ENCODE data around the gene MTHFR. TPM values are rescaled to one million over a fixed set of nuclear protein-coding genes. Genes with fewer than 3 reads are reported as not detected.

MTHFR gene
- total RNA-seq, 3 donors from 2014 or later, result 13.1 to 17.0 (median 14.9) TPM

GRCh38 chr1:11736746-11737639, 68.8 kb downstream of the MTHFR start:
- Mint-ChIP-seq H3K36me3 (ENCODE audit: insufficient read depth) (no peaks in the 10 kb centered on the region), H3K4me1 (ENCODE audit: low read depth) (peaks cover 59% of the 10 kb centered on the region), H3K4me3 (peak overlapping the region; percentile 94), H3K27me3 (ENCODE audit: low read depth) (no peaks in the 10 kb centered on the region), H3K9me3 (no peaks in the 10 kb centered on the region)
- DNase-seq (peak; percentile 31), ATAC-seq (peak; percentile 31 to 53)

GRCh38 chr1:11735854-11736745, 69.7 kb downstream of the MTHFR start, which contains the start of gene AGTRAP:
Gene AGTRAP (plus strand): TSS chr1:11736136. CDS start chr1:11736209, 73 bp downstream.
- no peaks in the 10 kb centered on the region for H3K36me3 Mint-ChIP-seq (ENCODE audit: insufficient read depth)
- H3K9me3 Mint-ChIP-seq, result no peaks in the 10 kb centered on the region

More at GRCh38 chr1:11735854-11736745, 69.7 kb downstream of the MTHFR start, which contains the start of gene AGTRAP:
- no peaks in the 10 kb centered on the region for H3K27me3 Mint-ChIP-seq (ENCODE audit: low read depth)
- ATAC-seq, result peak; percentile 84 to 86
- peaks cover 59% of the 10 kb centered on the region for H3K4me1 Mint-ChIP-seq (ENCODE audit: low read depth)
- H3K4me3 Mint-ChIP-seq, result peak within 1 kb of the TSS; percentile 94
- peak; percentile 80 for DNase-seq

Other genes with a start within 250 kb of the MTHFR start
- gene FBXO2, start 151.5 kb downstream of the MTHFR start, total RNA-seq, result 1 to 10 TPM in 2 of 3 donors, under 1 TPM in 1; 0.81 to 1.8 (median 1.7) TPM
- gene FBXO44, start 151.1 kb downstream of the MTHFR start, total RNA-seq, result 10 to 100 TPM; 12.6 to 13.6 (median 13.2) TPM
- gene FBXO6, start 141.8 kb downstream of the MTHFR start, total RNA-seq, result 10 to 100 TPM; 12.8 to 21.1 (median 19.1) TPM
- 10 to 100 TPM; 60.7 to 67.1 (median 63.0) TPM for gene MAD2L2, start 124.8 kb downstream of the MTHFR start, total RNA-seq
- under 1 TPM; 0.03 to 0.08 (median 0.05) TPM for gene DRAXIN, start 114.3 kb downstream of the MTHFR start, total RNA-seq
- 1 to 10 TPM; 6.5 to 7.8 (median 7.1) TPM for gene AGTRAP, start 69.8 kb downstream of the MTHFR start, total RNA-seq
- not detected for gene C1orf167, start 43.8 kb downstream of the MTHFR start, total RNA-seq
- 10 to 100 TPM in 2 of 3 donors, 1 to 10 TPM in 1; 8.6 to 13.5 (median 10.7) TPM for gene CLCN6, start 227 bp upstream of the MTHFR start, total RNA-seq
- not detected for gene NPPA, start 41.8 kb upstream of the MTHFR start, total RNA-seq
- not detected for gene NPPB, start 53.0 kb upstream of the MTHFR start, total RNA-seq
- 10 to 100 TPM; 31.4 to 39.3 (median 35.0) TPM for gene KIAA2013, start 120.5 kb upstream of the MTHFR start, total RNA-seq
- 10 to 100 TPM; 11.8 to 20.4 (median 16.1) TPM for gene PLOD1, start 128.8 kb upstream of the MTHFR start, total RNA-seq
- 100 to 1,000 TPM in 1 of 3 donors, 10 to 100 TPM in 2; 96.2 to 105 (median 96.7) TPM for gene MFN2, start 174.5 kb upstream of the MTHFR start, total RNA-seq
- 10 to 100 TPM; 51.9 to 58.3 (median 53.2) TPM for gene MIIP, start 213.5 kb upstream of the MTHFR start, total RNA-seq

Measured in activated T-cell treated with anti-CD3 and anti-CD28 coated beads, Interleukin-2, amount 50 U/mL, for 4 hours (primary cell).